HepG2 (cell line): ENCODE results near the gene GALNTL6. TPM values are rescaled to one million over a fixed set of nuclear protein-coding genes. Genes with fewer than 3 reads are reported as not detected.

Experiments
- ATAC-seq: fragments of 200-7000 bp; cut with Tn5 transposase; 3 replicates; pipeline ENCODE4 v1.9.1; 2020; ENCODE audit warnings: mild to moderate bottlenecking, moderate library complexity
- BruUV-seq: library from RNA; stranded (reverse); fragments of 400-500 nt; replicated peaks from 2 replicates; lab custom pipeline; 2021; lab: Mats Ljungman, UMichigan
- CTCF ChIA-PET: fragments of 300-600 bp; formaldehyde crosslinking; extraction: SDS; loops from one replicate; lab custom pipeline; 2021; ENCODE audit warnings: low total read pairs, inconsistent platforms, low intra/inter-chr PET ratio; lab: Yijun Ruan, JAX
- POLR2A ChIA-PET: fragments of 350-600 bp; sonication (Branson Sonifier 250); formaldehyde crosslinking; loops from one replicate; lab custom pipeline; 2020; ENCODE audit warnings: antibody characterized with exemption, inconsistent platforms; lab: Yijun Ruan, JAX
- DNase-seq: peaks from one replicate; pipeline ENCODE4 v3.0.0-alpha.2; 2015; ENCODE audit warnings: low spot score
- FAIRE-seq: peaks from 3 replicates; lab custom pipeline; 2011; peaks lifted over from hg19 to GRCh38; lab: Jason Lieb, UNC
- H2AFZ ChIP-seq: one replicate; pipeline ENCODE4 v1.6.1; 2011; ENCODE audit warnings: low read length, inconsistent platforms
- H3K27ac ChIP-seq: fragments of 300-600 bp; 3 replicates; pipeline ENCODE4 v1.8.0; 2011; ENCODE audit warnings: mixed run types, mild to moderate bottlenecking, mixed read lengths, low read length, inconsistent platforms; ENCODE audit not compliant: insufficient read depth; ENCODE audit errors: extremely low read length
- H3K27me3 ChIP-seq, 2 experiments: fragments of 200-600 bp in 1 of 2; 2 replicates in 1 of 2; 3 replicates in 1 of 2; pipeline versions ENCODE4 v1.6.0 to v1.8.0; 2011; ENCODE audit warnings: low read length in 2 of 2, mild to moderate bottlenecking in 2 of 2, moderate library complexity in 2 of 2, inconsistent platforms in 1 of 2; ENCODE audit not compliant: insufficient read depth in 2 of 2, control insufficient read depth in 1 of 2
- H3K36me3 ChIP-seq, 2 experiments: fragments of 200-600 bp in 1 of 2; replicated peaks in 1 of 2; 2 replicates in 1 of 2; 3 replicates in 1 of 2; pipeline versions ENCODE4 v1.5.1 to v1.8.0; 2011; ENCODE audit warnings: low read length in 2 of 2, inconsistent platforms in 1 of 2; ENCODE audit not compliant: insufficient read depth in 2 of 2, control insufficient read depth in 1 of 2
- H3K4me1 ChIP-seq: 2 replicates; pipeline ENCODE4 v1.5.1; 2012; ENCODE audit warnings: low read length, inconsistent platforms; ENCODE audit not compliant: insufficient read depth
- H3K4me2 ChIP-seq: 2 replicates; pipeline ENCODE4 v1.6.0; 2011; ENCODE audit warnings: low read depth, low read length, inconsistent platforms
- H3K4me3 ChIP-seq, 3 experiments: fragments of 200-600 bp in 1 of 3; sonication (generic), shearing (Covaris generic) in 1 of 3; replicated peaks in 1 of 3; 2 replicates each; pipeline ENCODE4 v1.5.1; 2011 to 2016; ENCODE audit warnings: low read length in 3 of 3, inconsistent platforms in 2 of 3, low read depth in 2 of 3, mild to moderate bottlenecking in 2 of 3, control low read depth in 1 of 3, mixed read lengths in 1 of 3; ENCODE audit not compliant: insufficient read depth in 1 of 3
- H3K79me2 ChIP-seq: one replicate; pipeline ENCODE4 v1.6.1; 2011; ENCODE audit warnings: low read length, inconsistent platforms; ENCODE audit not compliant: insufficient read depth
- H3K9ac ChIP-seq: 2 replicates; pipeline ENCODE4 v1.6.0; 2011; ENCODE audit warnings: mild to moderate bottlenecking, low read depth, low read length, inconsistent platforms; ENCODE audit not compliant: insufficient read depth
- H3K9me3 ChIP-seq: 2 replicates; pipeline ENCODE4 v1.5.1; 2012; ENCODE audit warnings: mild to moderate bottlenecking, low read length
- H4K20me1 ChIP-seq: 2 replicates; pipeline ENCODE4 v1.6.0; 2011; ENCODE audit warnings: inconsistent platforms, mild to moderate bottlenecking, low read length, moderate library complexity; ENCODE audit not compliant: insufficient read depth
- ARHGAP35 ChIP-seq: sonication (generic); formaldehyde crosslinking; IDR thresholded peaks from 2 replicates; pipeline ENCODE4 v1.9.0; 2022; ENCODE audit warnings: mild to moderate bottlenecking, inconsistent platforms, moderate library complexity, missing genetic modification reagents, borderline replicate concordance
- ASH2L ChIP-seq: fragments of 300-600, 200-600 bp; sonication (generic); IDR thresholded peaks from 2 replicates; pipeline ENCODE4 v1.7.0; 2017; ENCODE audit warnings: low read depth, mild to moderate bottlenecking, moderate library complexity, mixed read lengths, low read length; ENCODE audit not compliant: insufficient read length
- DNMT1 ChIP-seq: sonication (generic); formaldehyde crosslinking; IDR thresholded peaks from 2 replicates; pipeline ENCODE4 v1.5.1; 2020; ENCODE audit warnings: mild to moderate bottlenecking, missing genetic modification reagents
- HES4 ChIP-seq: sonication (generic); formaldehyde crosslinking; IDR thresholded peaks from 2 replicates; pipeline ENCODE4 v1.9.0; 2021; ENCODE audit warnings: mild to moderate bottlenecking, missing genetic modification reagents, borderline replicate concordance
- HNRNPLL ChIP-seq: fragments of 200-400 bp; formaldehyde crosslinking; IDR thresholded peaks from 2 replicates; pipeline ENCODE4 v1.6.1; 2017; ENCODE audit warnings: mild to moderate bottlenecking, low read depth, low read length; ENCODE audit not compliant: poor library complexity, severe bottlenecking
- KDM5B ChIP-seq: sonication (generic); formaldehyde crosslinking; IDR thresholded peaks from 2 replicates; pipeline ENCODE4 v1.4.0; 2020; ENCODE audit warnings: missing genetic modification reagents, mild to moderate bottlenecking, borderline replicate concordance
- MXD4 ChIP-seq: IDR thresholded peaks from 2 replicates; pipeline ENCODE4 v1.6.1; 2016; ENCODE audit warnings: mild to moderate bottlenecking, missing biosample characterization, missing genetic modification reagents
- NCOA5 ChIP-seq: sonication (generic); formaldehyde crosslinking; IDR thresholded peaks from 2 replicates; pipeline ENCODE4 v1.4.0; 2020; ENCODE audit warnings: missing genetic modification reagents
- RBM22 ChIP-seq: fragments of 200-400 bp; formaldehyde crosslinking; optimal IDR thresholded peaks from 2 replicates; pipeline ENCODE3; 2017; ENCODE audit warnings: mild to moderate bottlenecking, low read length, moderate library complexity
- SIN3A ChIP-seq: IDR thresholded peaks from 2 replicates; pipeline ENCODE4 v1.6.1; 2011; ENCODE audit warnings: low read depth, mild to moderate bottlenecking, control low read depth, low read length, borderline replicate concordance
- SNAI1 ChIP-seq: sonication (generic); formaldehyde crosslinking; IDR thresholded peaks from 2 replicates; pipeline ENCODE4 v1.5.0; 2020; ENCODE audit warnings: mild to moderate bottlenecking, missing genetic modification reagents, borderline replicate concordance
- SUZ12 ChIP-seq: fragments of 150-350 bp; IDR thresholded peaks from 2 replicates; pipeline ENCODE4 v1.6.1; 2014; ENCODE audit warnings: low read depth, low read length
- TEAD2 ChIP-seq: sonication (generic); formaldehyde crosslinking; IDR thresholded peaks from 2 replicates; pipeline ENCODE4 v1.9.0; 2021; ENCODE audit warnings: missing genetic modification reagents
- TOE1 ChIP-seq: sonication (generic); formaldehyde crosslinking; IDR thresholded peaks from 2 replicates; pipeline ENCODE4 v1.4.0; 2020; ENCODE audit warnings: mild to moderate bottlenecking, missing genetic modification reagents
- YEATS2 ChIP-seq: sonication (generic); formaldehyde crosslinking; IDR thresholded peaks from 2 replicates; pipeline ENCODE4 v1.4.0; 2020; ENCODE audit warnings: missing genetic modification reagents, borderline replicate concordance
- ZNF143 ChIP-seq: sonication (generic); formaldehyde crosslinking; IDR thresholded peaks from 2 replicates; pipeline ENCODE4 v1.4.0; 2020; ENCODE audit warnings: missing genetic modification reagents
- ZNF614 ChIP-seq: IDR thresholded peaks from 2 replicates; pipeline ENCODE4 v1.6.1; 2018; ENCODE audit warnings: missing biosample characterization, missing genetic modification reagents, inconsistent platforms, borderline replicate concordance
- ZNF629 ChIP-seq: sonication (generic); formaldehyde crosslinking; conservative IDR thresholded peaks from 2 replicates; pipeline ENCODE4 v1.5.0; 2020; ENCODE audit warnings: missing genetic modification reagents
- ZNF879 ChIP-seq: sonication (generic); formaldehyde crosslinking; IDR thresholded peaks from 2 replicates; pipeline ENCODE4 v1.8.1; 2023; ENCODE audit warnings: missing genetic modification reagents
- WGBS: methylation state at CpG from one replicate; pipeline ENCODE4 v1.1.6; 2017; ENCODE audit warnings: low lambda C conversion rate; 5-methylcytosine and 5-hydroxymethylcytosine counted together
- in situ Hi-C: cut with HindIII; loops from 2 replicates; pipeline ENCODE4 v1.10.0; 2017; ENCODE audit warnings: low pct_unique_long_range_greater_than_20kb; ENCODE audit not compliant: extremely low pct_ligation_motif_present
- intact Hi-C: fragments of 100-400 bp; cut with micrococcal nuclease; formaldehyde crosslinking; loops from one replicate; pipeline ENCODE4 v1.10.0; 2022; ENCODE audit not compliant: unreplicated experiment
- polyA plus RNA-seq, 8 experiments: library from polyadenylated mRNA; depleted of rRNA in 3 of 8; stranded (reverse) in 7 of 8; unstranded in 1 of 8; fragments of >200 nt; fragmentation: Illumina TruSeq in 4 of 8; extraction: Trizol in 4 of 8; gene quantifications; 2 replicates each; pipeline versions ENCODE4 v1.2.1 to v1.2.3, GENCODE V29; 2011 to 2016; ENCODE audit warnings: low read depth in 4 of 8, missing spikeins in 1 of 8, mixed read lengths in 1 of 8; ENCODE audit not compliant: insufficient read depth in 1 of 8
- total RNA-seq, 5 experiments: library from RNA; depleted of rRNA; stranded (reverse); fragments of >200 nt; fragmentation: Illumina TruSeq; extraction: Trizol; gene quantifications; 2 replicates each; pipeline ENCODE4 v1.2.3, GENCODE V29; 2016; ENCODE audit warnings: low read depth in 1 of 5
- TF ChIP-seq, protein P1 (sequence below): sonication (generic); formaldehyde crosslinking; IDR thresholded peaks from 2 replicates; pipeline ENCODE4 v1.4.0; 2020; ENCODE audit warnings: missing genetic modification reagents

GALNTL6 gene
- total and polyA plus RNA-seq, 2 of the 13 experiments (the other 11 are each of a cell fraction or from before 2014, with no cell fraction given) = not detected

DNA sequence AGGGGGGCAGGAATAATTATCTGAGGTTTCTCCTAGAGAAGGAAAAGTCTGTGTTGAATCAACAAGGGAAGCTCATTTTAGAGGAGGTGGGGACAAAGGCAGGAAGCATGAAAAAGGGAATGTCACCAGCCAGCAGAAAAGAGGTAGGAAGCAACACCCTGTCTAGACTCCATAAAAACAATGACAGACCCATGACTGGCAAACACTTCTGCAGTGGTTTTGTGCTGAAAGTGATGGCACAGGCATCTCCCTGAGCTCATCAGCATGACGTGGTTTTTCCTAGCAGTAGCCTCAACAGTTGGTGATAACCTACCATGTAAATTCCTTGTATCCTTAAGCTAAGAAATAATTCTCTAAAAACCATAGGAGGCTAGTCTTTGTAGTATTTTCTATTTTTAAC lies 1244.7 kb downstream of the GALNTL6 start:
- no peaks in the 10 kb centered on the region for H4K20me1 ChIP-seq
- no peak for DNase-seq
- in situ Hi-C loops (no loop called here), intact Hi-C loops (no loop called here)
- no peak overlapping the region for H3K27ac ChIP-seq
- no peaks in the 10 kb centered on the region for H3K4me1 ChIP-seq
- no peaks in the 10 kb centered on the region for H3K36me3 ChIP-seq
- WGBS = 10% methylated on average over 1 of the region's 1 CpG
- TF ChIP-seq HES4 (CRISPR knock-in tag) = no peak
- TF ChIP-seq SUZ12 = no peak
- TF ChIP-seq NCOA5 (CRISPR knock-in tag) = no peak
- TF ChIP-seq SIN3A = no peak
- TF ChIP-seq ZNF879 (CRISPR knock-in tag) = no peak
- no peak for TF ChIP-seq ZNF143 (CRISPR knock-in tag)
- no peak for TF ChIP-seq ARHGAP35 (CRISPR knock-in tag)
- TF ChIP-seq KDM5B (CRISPR knock-in tag) = no peak
- no peak for TF ChIP-seq SNAI1 (CRISPR knock-in tag)
- TF ChIP-seq RBM22 = no peak
- no peak for TF ChIP-seq TOE1
- TF ChIP-seq, protein P1, sequence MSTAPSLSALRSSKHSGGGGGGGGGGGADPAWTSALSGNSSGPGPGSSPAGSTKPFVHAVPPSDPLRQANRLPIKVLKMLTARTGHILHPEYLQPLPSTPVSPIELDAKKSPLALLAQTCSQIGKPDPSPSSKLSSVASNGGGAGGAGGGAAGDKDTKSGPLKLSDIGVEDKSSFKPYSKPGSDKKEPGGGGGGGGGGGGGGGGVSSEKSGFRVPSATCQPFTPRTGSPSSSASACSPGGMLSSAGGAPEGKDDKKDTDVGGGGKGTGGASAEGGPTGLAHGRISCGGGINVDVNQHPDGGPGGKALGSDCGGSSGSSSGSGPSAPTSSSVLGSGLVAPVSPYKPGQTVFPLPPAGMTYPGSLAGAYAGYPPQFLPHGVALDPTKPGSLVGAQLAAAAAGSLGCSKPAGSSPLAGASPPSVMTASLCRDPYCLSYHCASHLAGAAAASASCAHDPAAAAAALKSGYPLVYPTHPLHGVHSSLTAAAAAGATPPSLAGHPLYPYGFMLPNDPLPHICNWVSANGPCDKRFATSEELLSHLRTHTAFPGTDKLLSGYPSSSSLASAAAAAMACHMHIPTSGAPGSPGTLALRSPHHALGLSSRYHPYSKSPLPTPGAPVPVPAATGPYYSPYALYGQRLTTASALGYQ (CRISPR knock-in tag) = no peak
- TF ChIP-seq MXD4 (CRISPR knock-in tag) = no peak
- TF ChIP-seq DNMT1 (CRISPR knock-in tag) = no peak
- no peak for TF ChIP-seq YEATS2 (CRISPR knock-in tag)
- TF ChIP-seq HNRNPLL = no peak
- TF ChIP-seq ASH2L = no peak
- TF ChIP-seq ZNF614 (CRISPR knock-in tag) = no peak
- no peak for TF ChIP-seq ZNF629
- TF ChIP-seq TEAD2 (CRISPR knock-in tag) = no peak
- no peaks in the 10 kb centered on the region for H3K9me3 ChIP-seq
- no peak overlapping the region for H3K4me2 ChIP-seq
- no peak overlapping the region for H2AFZ ChIP-seq
- ChIA-PET POLR2A (no interaction called here), CTCF (no interaction called here)
- H3K27me3 ChIP-seq = no peaks in the 10 kb centered on the region
- no peaks in the 10 kb centered on the region for H3K79me2 ChIP-seq
- no peak overlapping the region for H3K9ac ChIP-seq
- no peak for ATAC-seq
- no peak for FAIRE-seq
- BruUV-seq = no TSS peak
- no peak overlapping the region for H3K4me3 ChIP-seq
